GM12891 (cell line): ENCODE data around the gene TMTC1.

Experiments
- PAX5 ChIP-seq: IDR thresholded peaks from 2 replicates; pipeline ENCODE4 v1.6.1; 2011; ENCODE audit warnings: low read length, moderate library complexity, mild to moderate bottlenecking; ENCODE audit not compliant: insufficient read depth, severe bottlenecking
- POLR2A ChIP-seq: IDR thresholded peaks from 2 replicates; pipeline ENCODE4 v1.6.1; 2011; ENCODE audit warnings: low read depth, low read length, control low read depth
- POLR2AphosphoS5 ChIP-seq: IDR thresholded peaks from 2 replicates; pipeline ENCODE4 v1.6.1; 2011; ENCODE audit warnings: low read depth, low read length, control low read depth
- SPI1 ChIP-seq: IDR thresholded peaks from 2 replicates; pipeline ENCODE4 v1.6.1; 2011; ENCODE audit warnings: low read depth, low read length, control low read depth
- TAF1 ChIP-seq: IDR thresholded peaks from 2 replicates; pipeline ENCODE4 v1.6.1; 2011; ENCODE audit warnings: low read depth, low read length, control low read depth

DNA sequence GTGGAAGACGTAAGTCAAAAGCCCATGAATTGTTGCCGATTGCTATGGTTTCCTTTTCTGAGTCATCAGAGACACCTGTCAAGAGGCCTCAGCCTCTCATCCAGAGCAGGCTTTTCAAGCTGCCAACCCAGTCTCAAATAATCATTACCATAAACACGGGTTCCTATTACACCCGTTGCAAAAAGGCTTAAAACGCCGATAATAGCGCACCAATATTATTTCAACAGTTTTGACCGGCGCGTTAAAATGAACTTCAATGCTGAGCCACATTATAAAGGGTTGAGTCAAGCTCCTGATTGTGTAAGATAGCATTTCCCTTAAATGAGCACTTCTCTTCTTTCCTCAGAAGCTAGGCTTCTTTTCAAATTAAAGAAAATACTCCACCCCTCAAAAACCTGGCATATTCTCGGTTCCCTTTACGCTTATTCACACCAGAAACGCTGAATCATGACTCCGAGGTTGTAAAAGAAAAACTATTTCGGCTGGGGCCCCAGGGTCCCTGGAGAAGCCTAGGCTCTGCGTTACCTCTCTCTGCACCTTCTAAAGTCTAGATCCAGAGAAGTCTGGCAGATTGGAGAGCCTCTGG lies 1.4 kb downstream of the TMTC1 start:
- TF ChIP-seq TAF1 (no peak), POLR2AphosphoS5 (no peak), SPI1 (no peak), POLR2A (no peak), PAX5 (no peak)
